Neural crest cell (in vitro differentiated cells): Measurements from ENCODE around the gene NFATC1. TPM values are rescaled to one million over a fixed set of nuclear protein-coding genes. Genes with fewer than 3 reads are reported as not detected.

Source experiments
- DNase-seq: peaks from one replicate; pipeline ENCODE4 v3.0.0; 2021; ENCODE audit warnings: low read depth, mixed read lengths, low spot score
- H3K27ac Mint-ChIP-seq: one replicate; pipeline ENCODE4 v1.8.0; 2021; ENCODE audit warnings: mild to moderate bottlenecking, mixed read lengths; ENCODE audit not compliant: unreplicated experiment
- H3K27me3 Mint-ChIP-seq: 2 replicates; pipeline ENCODE4 v1.8.0; 2021; ENCODE audit warnings: low read depth, mild to moderate bottlenecking, mixed read lengths
- H3K36me3 Mint-ChIP-seq: 2 replicates; pipeline ENCODE4 v1.8.0; 2021; ENCODE audit warnings: low read depth, mild to moderate bottlenecking, mixed read lengths
- H3K4me1 Mint-ChIP-seq: 2 replicates; pipeline ENCODE4 v1.8.0; 2021; ENCODE audit warnings: mixed read lengths
- H3K4me3 Mint-ChIP-seq: one replicate; pipeline ENCODE4 v1.8.0; 2021; ENCODE audit warnings: mild to moderate bottlenecking, mixed read lengths
- H3K9me3 Mint-ChIP-seq: 2 replicates; pipeline ENCODE4 v1.8.0; 2021; ENCODE audit warnings: mixed read lengths
- total RNA-seq: library from RNA; stranded (reverse); gene quantifications from 2 replicates; pipeline ENCODE4 v1.2.1, GENCODE V29; 2021
- TF ChIP-seq, protein P1 (sequence below): fragments of 200-600 bp; sonication (generic); conservative IDR thresholded peaks from 2 replicates; pipeline ENCODE4 v1.5.0; 2021; ENCODE audit warnings: antibody characterized with exemption, mild to moderate bottlenecking

NFATC1 gene
- total RNA-seq, 1 donor from 2014 or later: 2.4 TPM

- Mint-ChIP-seq H3K4me1 (peaks cover 3% of the 10 kb centered on the region), H3K9me3 (no peaks in the 10 kb centered on the region), H3K4me3 (no peak overlapping the region), H3K36me3 (no peaks in the 10 kb centered on the region), H3K27ac (no peak overlapping the region), H3K27me3 (peaks cover 5% of the 10 kb centered on the region)
- TF ChIP-seq, protein P1, sequence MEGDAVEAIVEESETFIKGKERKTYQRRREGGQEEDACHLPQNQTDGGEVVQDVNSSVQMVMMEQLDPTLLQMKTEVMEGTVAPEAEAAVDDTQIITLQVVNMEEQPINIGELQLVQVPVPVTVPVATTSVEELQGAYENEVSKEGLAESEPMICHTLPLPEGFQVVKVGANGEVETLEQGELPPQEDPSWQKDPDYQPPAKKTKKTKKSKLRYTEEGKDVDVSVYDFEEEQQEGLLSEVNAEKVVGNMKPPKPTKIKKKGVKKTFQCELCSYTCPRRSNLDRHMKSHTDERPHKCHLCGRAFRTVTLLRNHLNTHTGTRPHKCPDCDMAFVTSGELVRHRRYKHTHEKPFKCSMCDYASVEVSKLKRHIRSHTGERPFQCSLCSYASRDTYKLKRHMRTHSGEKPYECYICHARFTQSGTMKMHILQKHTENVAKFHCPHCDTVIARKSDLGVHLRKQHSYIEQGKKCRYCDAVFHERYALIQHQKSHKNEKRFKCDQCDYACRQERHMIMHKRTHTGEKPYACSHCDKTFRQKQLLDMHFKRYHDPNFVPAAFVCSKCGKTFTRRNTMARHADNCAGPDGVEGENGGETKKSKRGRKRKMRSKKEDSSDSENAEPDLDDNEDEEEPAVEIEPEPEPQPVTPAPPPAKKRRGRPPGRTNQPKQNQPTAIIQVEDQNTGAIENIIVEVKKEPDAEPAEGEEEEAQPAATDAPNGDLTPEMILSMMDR: no peak
- no peak for DNase-seq
Measured at GRCh38 chr18:79522451-79523205, 126.9 kb downstream of the NFATC1 start.

- no peaks in the 10 kb centered on the region for H3K36me3 Mint-ChIP-seq
- no peak for DNase-seq
- TF ChIP-seq, protein P1: no peak
- H3K27ac Mint-ChIP-seq: no peak overlapping the region
- peaks cover 5% of the 10 kb centered on the region for H3K27me3 Mint-ChIP-seq
- peaks cover 3% of the 10 kb centered on the region for H3K4me1 Mint-ChIP-seq
- H3K9me3 Mint-ChIP-seq: no peaks in the 10 kb centered on the region
- no peak overlapping the region for H3K4me3 Mint-ChIP-seq
Measured at GRCh38 chr18:79523206-79523735, 127.5 kb downstream of the NFATC1 start.

- TF ChIP-seq, protein P1: no peak
- H3K4me1 Mint-ChIP-seq: peaks cover 6% of the 10 kb centered on the region
- H3K4me3 Mint-ChIP-seq: no peak overlapping the region
- no peak overlapping the region for H3K27ac Mint-ChIP-seq
- no peaks in the 10 kb centered on the region for H3K36me3 Mint-ChIP-seq
- DNase-seq: no peak
- peaks cover 7% of the 10 kb centered on the region for H3K27me3 Mint-ChIP-seq
- no peaks in the 10 kb centered on the region for H3K9me3 Mint-ChIP-seq
Measured at GRCh38 chr18:79523736-79524180, 128.0 kb downstream of the NFATC1 start.

GRCh38 chr18:79524181-79525078 lies 128.7 kb downstream of the NFATC1 start:
- Mint-ChIP-seq H3K4me1 (peaks cover 9% of the 10 kb centered on the region), H3K27me3 (peaks cover 14% of the 10 kb centered on the region), H3K4me3 (no peak overlapping the region), H3K27ac (no peak overlapping the region), H3K9me3 (no peaks in the 10 kb centered on the region), H3K36me3 (no peaks in the 10 kb centered on the region)
- TF ChIP-seq, protein P1: no peak
- no peak for DNase-seq

GRCh38 chr18:79525556-79526467 lies 130.1 kb downstream of the NFATC1 start:
- H3K36me3 Mint-ChIP-seq: no peaks in the 10 kb centered on the region
- H3K27ac Mint-ChIP-seq: no peak overlapping the region
- no peaks in the 10 kb centered on the region for H3K9me3 Mint-ChIP-seq
- TF ChIP-seq, protein P1: no peak
- no peak overlapping the region for H3K4me3 Mint-ChIP-seq
- DNase-seq: no peak
- H3K27me3 Mint-ChIP-seq: peaks cover 14% of the 10 kb centered on the region
- peaks cover 6% of the 10 kb centered on the region for H3K4me1 Mint-ChIP-seq
